Measurements from ENCODE around the gene TRHDE. TPM values are rescaled to one million over a fixed set of nuclear protein-coding genes. Genes with fewer than 3 reads are reported as not detected.

The TRHDE gene
- total RNA-seq, 2 donors from 2014 or later = 3.1 to 4.1 TPM

- H3K9me3 ChIP-seq = no peaks in the 10 kb centered on the region
- H3K36me3 ChIP-seq = no peaks in the 10 kb centered on the region
- intact Hi-C loops (cut with DNase I) = no loop called here
- H3K27ac ChIP-seq = no peak overlapping the region
- no peaks in the 10 kb centered on the region for H3K4me1 ChIP-seq (replicated peaks)
- H3K4me3 ChIP-seq = no peak overlapping the region
- H3K27me3 ChIP-seq (replicated peaks; ENCODE audit: insufficient read depth) = no peaks in the 10 kb centered on the region
- DNase-seq (ENCODE audit: low spot score) = no peak
- TF ChIP-seq POLR2AphosphoS5 (IDR thresholded peaks at IDR 0.05) (no peak), POLR2A (IDR thresholded peaks at IDR 0.05) (no peak)
- TF ChIP-seq, protein P1, sequence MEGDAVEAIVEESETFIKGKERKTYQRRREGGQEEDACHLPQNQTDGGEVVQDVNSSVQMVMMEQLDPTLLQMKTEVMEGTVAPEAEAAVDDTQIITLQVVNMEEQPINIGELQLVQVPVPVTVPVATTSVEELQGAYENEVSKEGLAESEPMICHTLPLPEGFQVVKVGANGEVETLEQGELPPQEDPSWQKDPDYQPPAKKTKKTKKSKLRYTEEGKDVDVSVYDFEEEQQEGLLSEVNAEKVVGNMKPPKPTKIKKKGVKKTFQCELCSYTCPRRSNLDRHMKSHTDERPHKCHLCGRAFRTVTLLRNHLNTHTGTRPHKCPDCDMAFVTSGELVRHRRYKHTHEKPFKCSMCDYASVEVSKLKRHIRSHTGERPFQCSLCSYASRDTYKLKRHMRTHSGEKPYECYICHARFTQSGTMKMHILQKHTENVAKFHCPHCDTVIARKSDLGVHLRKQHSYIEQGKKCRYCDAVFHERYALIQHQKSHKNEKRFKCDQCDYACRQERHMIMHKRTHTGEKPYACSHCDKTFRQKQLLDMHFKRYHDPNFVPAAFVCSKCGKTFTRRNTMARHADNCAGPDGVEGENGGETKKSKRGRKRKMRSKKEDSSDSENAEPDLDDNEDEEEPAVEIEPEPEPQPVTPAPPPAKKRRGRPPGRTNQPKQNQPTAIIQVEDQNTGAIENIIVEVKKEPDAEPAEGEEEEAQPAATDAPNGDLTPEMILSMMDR (IDR thresholded peaks at IDR 0.05) = no peak
Measured at GRCh38 chr12:72453066-72453465, 180.9 kb downstream of the TRHDE start.

DNA sequence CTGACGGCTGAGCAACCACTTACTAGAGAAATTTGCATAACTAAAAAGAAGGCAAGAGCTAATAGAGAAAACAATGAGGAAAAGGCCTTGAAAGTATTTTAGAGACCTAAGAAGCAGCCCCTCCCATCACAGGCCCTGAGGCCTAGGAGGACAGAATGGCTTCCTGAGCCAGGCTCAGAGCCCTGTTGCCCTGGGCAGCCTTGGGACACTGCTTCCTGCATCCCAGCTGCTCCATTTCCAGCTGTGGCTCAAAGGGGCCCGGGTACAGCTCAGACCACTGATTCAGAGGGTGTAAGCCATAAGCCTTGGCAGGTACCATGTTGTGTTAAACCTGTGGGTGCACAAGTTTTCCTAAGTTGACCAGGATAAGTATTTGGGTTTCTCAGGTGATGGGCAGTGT lies 181.4 kb downstream of the TRHDE start:
- Histone ChIP-seq H3K27me3 (replicated peaks; ENCODE audit: insufficient read depth) (no peaks in the 10 kb centered on the region), H3K4me1 (replicated peaks) (no peaks in the 10 kb centered on the region), H3K36me3 (no peaks in the 10 kb centered on the region), H3K4me3 (no peak overlapping the region), H3K27ac (no peak overlapping the region), H3K9me3 (no peaks in the 10 kb centered on the region)
- 67% methylated on average over 2 of the region's 2 CpGs for WGBS
- intact Hi-C loops (cut with DNase I) = no loop called here
- no peak for TF ChIP-seq POLR2A (IDR thresholded peaks at IDR 0.05)
- DNase-seq (ENCODE audit: low spot score) = no peak

DNA sequence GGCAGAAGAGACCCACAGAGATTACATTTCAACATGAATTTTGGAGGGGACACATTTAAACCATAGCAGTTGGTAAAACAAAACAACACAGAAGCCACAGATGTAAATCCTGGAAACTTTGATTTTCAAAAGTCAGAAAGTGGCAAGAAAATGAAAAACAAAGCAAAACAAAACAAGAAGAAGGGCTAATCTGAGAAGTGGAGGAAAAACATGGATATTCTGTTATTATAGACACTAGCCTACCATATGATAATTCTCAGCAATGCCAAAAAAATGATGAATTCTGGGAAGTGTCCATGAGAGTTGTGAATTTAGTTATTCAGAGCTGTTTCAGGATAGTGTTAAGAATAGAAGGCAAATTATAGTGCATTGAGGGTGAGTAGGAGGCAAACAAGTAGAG lies 192.3 kb downstream of the TRHDE start:
- no peaks in the 10 kb centered on the region for H3K9me3 ChIP-seq
- no peaks in the 10 kb centered on the region for H3K36me3 ChIP-seq
- no peak overlapping the region for H3K4me3 ChIP-seq
- intact Hi-C loops (cut with DNase I) = no loop called here
- no peak overlapping the region for H3K27ac ChIP-seq
- DNase-seq (ENCODE audit: low spot score) = no peak
- H3K4me1 ChIP-seq (replicated peaks) = no peaks in the 10 kb centered on the region
- no peaks in the 10 kb centered on the region for H3K27me3 ChIP-seq (replicated peaks; ENCODE audit: insufficient read depth)
- TF ChIP-seq, protein P1 (IDR thresholded peaks at IDR 0.05) = no peak
- TF ChIP-seq POLR2A (IDR thresholded peaks at IDR 0.05) = no peak
- TF ChIP-seq POLR2AphosphoS5 (IDR thresholded peaks at IDR 0.05) = no peak

- no peaks in the 10 kb centered on the region for H3K27me3 ChIP-seq (replicated peaks; ENCODE audit: insufficient read depth)
Measured at GRCh38 chr12:72465155-72465554, 193.0 kb downstream of the TRHDE start.

DNA sequence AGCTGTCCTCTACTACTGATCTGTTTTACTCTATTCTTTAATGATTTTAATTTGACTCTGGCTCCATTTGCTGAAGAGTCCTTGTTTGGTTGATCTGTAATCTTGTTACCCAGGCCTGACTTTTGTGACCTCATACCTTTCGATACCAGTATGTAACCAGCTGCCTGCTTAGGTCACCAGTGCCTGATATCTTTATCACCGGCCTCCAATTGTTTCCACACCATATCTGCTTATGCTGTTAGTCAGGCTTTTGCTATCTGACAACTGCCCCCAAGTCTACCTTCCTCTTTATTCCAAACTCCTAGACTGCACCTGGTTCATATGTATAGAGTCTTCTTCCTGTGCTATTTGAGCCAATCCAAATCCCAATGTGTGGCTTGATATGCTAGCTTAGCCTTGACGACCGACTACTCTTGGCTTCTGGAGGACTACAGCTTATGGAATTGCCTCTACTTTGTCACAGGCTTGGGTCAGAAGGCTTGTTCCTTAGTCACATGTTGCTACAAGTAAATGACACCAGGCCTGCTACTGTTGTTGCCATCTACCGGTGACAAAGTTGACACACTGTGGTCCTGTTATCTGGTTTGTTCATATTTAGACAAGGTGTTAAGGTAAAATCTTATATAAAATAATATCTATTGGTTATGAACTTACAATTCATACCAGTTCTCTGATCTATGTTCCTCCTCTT lies 193.9 kb downstream of the TRHDE start:
- Histone ChIP-seq H3K4me1 (replicated peaks) (no peaks in the 10 kb centered on the region), H3K4me3 (no peak overlapping the region), H3K36me3 (no peaks in the 10 kb centered on the region), H3K27ac (no peak overlapping the region), H3K27me3 (replicated peaks; ENCODE audit: insufficient read depth) (no peaks in the 10 kb centered on the region), H3K9me3 (no peaks in the 10 kb centered on the region)
- TF ChIP-seq POLR2A (IDR thresholded peaks at IDR 0.05) (no peak), POLR2AphosphoS5 (IDR thresholded peaks at IDR 0.05) (no peak)
- TF ChIP-seq, protein P1 (IDR thresholded peaks at IDR 0.05) = no peak
- intact Hi-C loops (cut with DNase I) = no loop called here
- WGBS = 96% methylated on average over 5 of the region's 5 CpGs
- no peak for DNase-seq (ENCODE audit: low spot score)

More at GRCh38 chr12:72465155-72465554, 193.0 kb downstream of the TRHDE start:
- Histone ChIP-seq H3K36me3 (no peaks in the 10 kb centered on the region), H3K27ac (no peak overlapping the region), H3K9me3 (no peaks in the 10 kb centered on the region), H3K4me3 (no peak overlapping the region), H3K4me1 (replicated peaks) (no peaks in the 10 kb centered on the region)
- 97% methylated on average over 1 of the region's 1 CpG for WGBS
- no peak for DNase-seq (ENCODE audit: low spot score)
- intact Hi-C loops (cut with DNase I) = no loop called here
- TF ChIP-seq POLR2AphosphoS5 (IDR thresholded peaks at IDR 0.05) (no peak), POLR2A (IDR thresholded peaks at IDR 0.05) (no peak)
- TF ChIP-seq, protein P1 (IDR thresholded peaks at IDR 0.05) = no peak

All from prostate gland (tissue), 2 donors.